ENCODE results near the gene MTA3. TPM values are rescaled to one million over a fixed set of nuclear protein-coding genes. Genes with fewer than 3 reads are reported as not detected.
"Not testable (repeated sequence)": the region's sequence is repeated elsewhere in the genome, so short reads cannot be mapped to it uniquely, and the experiment has no call there.

Gene MTA3
- total RNA-seq, 1 experiment from 2014 or later = 57.1 TPM

DNA sequence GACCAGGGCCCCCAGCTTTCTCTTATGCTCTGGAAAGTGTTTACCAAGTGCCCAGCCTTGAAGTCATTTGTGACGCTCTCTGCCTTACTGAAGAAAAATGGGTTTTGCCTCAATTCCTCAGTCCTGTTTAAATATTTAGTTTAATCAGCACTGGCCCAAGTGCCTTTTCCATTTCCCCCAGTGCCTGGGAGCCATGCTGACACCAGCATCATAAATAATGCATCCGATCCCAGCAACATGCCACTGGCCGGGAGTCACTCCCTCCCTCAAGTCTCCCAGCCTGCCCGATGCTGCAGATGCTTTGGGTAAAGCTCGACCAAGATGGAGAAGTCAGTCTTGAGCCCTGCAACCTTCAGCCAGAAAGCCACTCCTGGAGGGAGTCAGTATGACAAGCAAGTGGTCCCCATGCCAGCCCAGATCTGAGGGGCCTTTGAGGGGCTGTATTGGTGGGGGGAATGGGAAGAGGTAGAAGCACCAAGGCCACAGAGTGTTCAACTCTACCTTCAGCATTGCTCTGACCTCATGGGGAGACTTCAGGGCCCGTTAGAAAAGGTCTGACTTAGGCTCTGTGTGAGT, 12.0 kb upstream of the MTA3 start:
- no TSS peak for BruUV-seq (replicated peaks)
- TF ChIP-seq EZH2 (IDR thresholded peaks at IDR 0.05; ENCODE audit: borderline replicate concordance, low read depth, low read length, poor library complexity, severe bottlenecking) = no peak
- TF ChIP-seq, protein P1, sequence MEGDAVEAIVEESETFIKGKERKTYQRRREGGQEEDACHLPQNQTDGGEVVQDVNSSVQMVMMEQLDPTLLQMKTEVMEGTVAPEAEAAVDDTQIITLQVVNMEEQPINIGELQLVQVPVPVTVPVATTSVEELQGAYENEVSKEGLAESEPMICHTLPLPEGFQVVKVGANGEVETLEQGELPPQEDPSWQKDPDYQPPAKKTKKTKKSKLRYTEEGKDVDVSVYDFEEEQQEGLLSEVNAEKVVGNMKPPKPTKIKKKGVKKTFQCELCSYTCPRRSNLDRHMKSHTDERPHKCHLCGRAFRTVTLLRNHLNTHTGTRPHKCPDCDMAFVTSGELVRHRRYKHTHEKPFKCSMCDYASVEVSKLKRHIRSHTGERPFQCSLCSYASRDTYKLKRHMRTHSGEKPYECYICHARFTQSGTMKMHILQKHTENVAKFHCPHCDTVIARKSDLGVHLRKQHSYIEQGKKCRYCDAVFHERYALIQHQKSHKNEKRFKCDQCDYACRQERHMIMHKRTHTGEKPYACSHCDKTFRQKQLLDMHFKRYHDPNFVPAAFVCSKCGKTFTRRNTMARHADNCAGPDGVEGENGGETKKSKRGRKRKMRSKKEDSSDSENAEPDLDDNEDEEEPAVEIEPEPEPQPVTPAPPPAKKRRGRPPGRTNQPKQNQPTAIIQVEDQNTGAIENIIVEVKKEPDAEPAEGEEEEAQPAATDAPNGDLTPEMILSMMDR (conservative IDR thresholded peaks at IDR 0.05; ENCODE audit: low read depth, low read length) = no peak
- no peak overlapping the region for H3K4me3 ChIP-seq (ENCODE audit: low read depth, low read length, poor library complexity, severe bottlenecking)
- intact Hi-C loops (cut with micrococcal nuclease; ENCODE audit: unreplicated experiment) = no loop called here
- H3K9me3 ChIP-seq (ENCODE audit: low read depth, low read length, poor library complexity, severe bottlenecking) = no peaks in the 10 kb centered on the region
- H3K36me3 ChIP-seq (ENCODE audit: insufficient read depth, low read length, poor library complexity, severe bottlenecking) = no peaks in the 10 kb centered on the region
- H3K27ac ChIP-seq (ENCODE audit: low read depth, low read length, poor library complexity, severe bottlenecking) = no peak overlapping the region
- no peaks in the 10 kb centered on the region for H3K4me1 ChIP-seq (ENCODE audit: insufficient read depth, low read length, poor library complexity, severe bottlenecking)
- H3K27me3 ChIP-seq (replicated peaks; ENCODE audit: insufficient read depth, low read depth, low read length, poor library complexity) = no peaks in the 10 kb centered on the region
- POLR2A ChIA-PET (ENCODE audit: low non-redundant PET) = no interaction called here
- CTCF ChIA-PET = no interaction called here
- DNase-seq (ENCODE audit: low spot score) = no peak

DNA sequence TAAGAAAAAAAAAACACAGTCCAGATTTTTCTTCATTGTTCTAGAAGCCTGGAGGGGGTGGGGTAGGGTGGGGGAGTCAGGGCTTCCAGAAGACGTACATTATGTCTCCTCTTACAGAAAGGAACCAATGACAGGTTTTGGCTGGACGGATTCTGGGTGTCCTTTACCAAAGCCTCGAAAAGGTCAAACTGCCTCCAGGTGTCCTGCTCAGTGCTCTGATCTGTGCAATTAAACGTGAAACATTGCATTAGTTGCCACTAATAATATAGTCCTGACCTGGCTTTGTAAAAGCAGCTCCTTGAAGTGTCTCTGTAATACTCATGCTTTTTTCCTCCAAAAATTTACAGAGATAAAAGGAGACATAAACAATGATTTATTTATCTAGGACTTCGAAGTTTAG, 11.1 kb upstream of the MTA3 start:
- ChIA-PET POLR2A (ENCODE audit: low non-redundant PET) (no interaction called here), CTCF (no interaction called here)
- no peak for DNase-seq (ENCODE audit: low spot score)
- H3K36me3 ChIP-seq (ENCODE audit: insufficient read depth, low read length, poor library complexity, severe bottlenecking) = no peaks in the 10 kb centered on the region
- TF ChIP-seq, protein P1 (conservative IDR thresholded peaks at IDR 0.05; ENCODE audit: low read depth, low read length) = no peak
- no peak for TF ChIP-seq EZH2 (IDR thresholded peaks at IDR 0.05; ENCODE audit: borderline replicate concordance, low read depth, low read length, poor library complexity, severe bottlenecking)
- no peak overlapping the region for H3K4me3 ChIP-seq (ENCODE audit: low read depth, low read length, poor library complexity, severe bottlenecking)
- no peak overlapping the region for H3K27ac ChIP-seq (ENCODE audit: low read depth, low read length, poor library complexity, severe bottlenecking)
- H3K4me1 ChIP-seq (ENCODE audit: insufficient read depth, low read length, poor library complexity, severe bottlenecking) = no peaks in the 10 kb centered on the region
- no peaks in the 10 kb centered on the region for H3K9me3 ChIP-seq (ENCODE audit: low read depth, low read length, poor library complexity, severe bottlenecking)
- no TSS peak for BruUV-seq (replicated peaks)
- intact Hi-C loops (cut with micrococcal nuclease; ENCODE audit: unreplicated experiment) = no loop called here
- H3K27me3 ChIP-seq (replicated peaks; ENCODE audit: insufficient read depth, low read depth, low read length, poor library complexity) = no peaks in the 10 kb centered on the region

DNA sequence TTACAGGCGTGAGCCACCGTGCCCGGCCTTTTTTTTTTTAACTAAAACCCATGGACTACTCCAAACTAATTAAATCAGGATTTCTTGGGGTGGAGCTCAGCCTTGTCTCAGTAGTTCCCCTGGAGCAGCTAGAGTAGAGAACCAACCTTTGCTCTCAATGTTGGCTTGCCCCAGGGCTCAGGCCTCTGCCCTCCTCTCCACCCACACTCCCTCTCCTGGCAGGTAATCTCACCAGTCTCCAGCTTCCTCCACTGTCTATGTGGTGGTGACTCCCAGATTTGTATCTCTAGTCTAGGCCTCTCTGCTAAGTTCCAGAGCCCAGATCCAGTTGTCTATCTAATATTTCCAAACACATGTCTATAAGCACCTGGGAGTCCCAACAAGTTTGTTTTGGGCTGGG, 9.6 kb upstream of the MTA3 start:
- CTCF ChIA-PET = no interaction called here

DNA sequence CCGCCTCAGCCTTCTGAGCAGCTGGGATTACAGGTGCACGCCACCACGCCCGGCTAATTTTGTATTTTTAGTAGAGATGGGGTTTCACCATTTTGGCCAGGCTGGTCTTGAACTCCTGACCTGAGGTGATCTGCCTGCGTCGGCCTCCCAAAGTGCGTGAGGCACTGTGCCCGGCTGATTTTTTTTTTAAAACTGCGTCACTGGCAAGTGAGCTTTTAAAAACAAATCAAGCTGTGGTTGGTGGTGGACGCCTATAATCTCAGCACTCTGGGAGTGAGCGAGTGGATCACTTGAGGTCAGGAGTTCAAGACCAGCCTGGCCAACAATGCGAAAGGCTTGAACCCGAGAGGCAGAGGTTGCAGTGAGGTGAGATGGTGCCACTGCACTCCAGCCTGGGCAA, 8.3 kb upstream of the MTA3 start:
- DNase-seq (ENCODE audit: low spot score); H3K27me3 ChIP-seq (replicated peaks; ENCODE audit: insufficient read depth, low read depth, low read length, poor library complexity); H3K9me3 ChIP-seq (ENCODE audit: low read depth, low read length, poor library complexity, severe bottlenecking); POLR2A ChIA-PET (ENCODE audit: low non-redundant PET); BruUV-seq (replicated peaks); H3K4me1 ChIP-seq (ENCODE audit: insufficient read depth, low read length, poor library complexity, severe bottlenecking); H3K4me3 ChIP-seq (ENCODE audit: low read depth, low read length, poor library complexity, severe bottlenecking); CTCF ChIA-PET; H3K36me3 ChIP-seq (ENCODE audit: insufficient read depth, low read length, poor library complexity, severe bottlenecking); intact Hi-C loops (cut with micrococcal nuclease; ENCODE audit: unreplicated experiment); H3K27ac ChIP-seq (ENCODE audit: low read depth, low read length, poor library complexity, severe bottlenecking): not testable (repeated sequence)

More for the DNA sequence above, 9.6 kb upstream of the MTA3 start:
- DNase-seq (ENCODE audit: low spot score) = no peak
- intact Hi-C loops (cut with micrococcal nuclease; ENCODE audit: unreplicated experiment) = no loop called here
- Histone ChIP-seq H3K36me3 (ENCODE audit: insufficient read depth, low read length, poor library complexity, severe bottlenecking) (no peaks in the 10 kb centered on the region), H3K4me3 (ENCODE audit: low read depth, low read length, poor library complexity, severe bottlenecking) (no peak overlapping the region), H3K9me3 (ENCODE audit: low read depth, low read length, poor library complexity, severe bottlenecking) (no peaks in the 10 kb centered on the region), H3K27ac (ENCODE audit: low read depth, low read length, poor library complexity, severe bottlenecking) (no peak overlapping the region), H3K27me3 (replicated peaks; ENCODE audit: insufficient read depth, low read depth, low read length, poor library complexity) (no peaks in the 10 kb centered on the region), H3K4me1 (ENCODE audit: insufficient read depth, low read length, poor library complexity, severe bottlenecking) (no peaks in the 10 kb centered on the region)
- POLR2A ChIA-PET (ENCODE audit: low non-redundant PET) = no interaction called here
- no peak for TF ChIP-seq EZH2 (IDR thresholded peaks at IDR 0.05; ENCODE audit: borderline replicate concordance, low read depth, low read length, poor library complexity, severe bottlenecking)
- TF ChIP-seq, protein P1 (conservative IDR thresholded peaks at IDR 0.05; ENCODE audit: low read depth, low read length) = no peak
- BruUV-seq (replicated peaks) = no TSS peak

All from A673 (cell line).